Activated CD8-positive, alpha-beta T cell treated with anti-CD3 and anti-CD28 coated beads, Interleukin-2, amount 10 ng/mL, durations not matched to agents 7 days and 5 days (primary cell): ENCODE measurements around the gene HECTD1. TPM values are rescaled to one million over a fixed set of nuclear protein-coding genes. Genes with fewer than 3 reads are reported as not detected.
"Not testable (repeated sequence)": the region's sequence is repeated elsewhere in the genome, so short reads cannot be mapped to it uniquely, and the experiment has no call there.

Source experiments
- ATAC-seq: fragments of 150-1000 bp; cut with Tn5 transposase; one replicate; pipeline ENCODE4 v1.10.0; 2021; ENCODE audit warnings: moderate library complexity
- CTCF ChIA-PET: fragments of 350-600 bp; sonication (Branson Sonifier 250); formaldehyde crosslinking; loops from one replicate; lab custom pipeline; 2021; ENCODE audit warnings: antibody characterized with exemption; lab: Charles Lee
- POLR2A ChIA-PET: fragments of 350-600 bp; sonication (Branson Sonifier 250); formaldehyde crosslinking; loops from one replicate; lab custom pipeline; 2021; ENCODE audit warnings: antibody characterized with exemption; lab: Charles Lee
- DNase-seq: peaks from one replicate; pipeline ENCODE4 v3.0.0-alpha.2; 2020
- H3K27ac Mint-ChIP-seq: one replicate; pipeline ENCODE4 v1.8.0; 2021; ENCODE audit warnings: mild to moderate bottlenecking, mixed read lengths
- H3K27me3 Mint-ChIP-seq: one replicate; pipeline ENCODE4 v1.8.0; 2021; ENCODE audit warnings: low read depth, mixed read lengths
- H3K36me3 Mint-ChIP-seq: one replicate; pipeline ENCODE4 v1.8.0; 2021; ENCODE audit warnings: low read depth, mixed read lengths
- H3K4me1 Mint-ChIP-seq: one replicate; pipeline ENCODE4 v1.8.0; 2021; ENCODE audit warnings: low read depth, mixed read lengths
- H3K4me3 Mint-ChIP-seq: one replicate; pipeline ENCODE4 v1.8.0; 2021; ENCODE audit warnings: mild to moderate bottlenecking, mixed read lengths
- H3K9me3 Mint-ChIP-seq: one replicate; pipeline ENCODE4 v1.8.0; 2022; ENCODE audit warnings: mixed read lengths; ENCODE audit not compliant: insufficient read depth
- total RNA-seq, 2 experiments: library from RNA; stranded (reverse); gene quantifications; one replicate each; pipeline ENCODE4 v1.2.3, GENCODE V29; 2021

Gene HECTD1
- total RNA-seq, 2 experiments from 2014 or later: 90.6 to 105 TPM

- Mint-ChIP-seq H3K36me3 (no peaks in the 10 kb centered on the region), H3K9me3 (no peaks in the 10 kb centered on the region), H3K4me1 (no peaks in the 10 kb centered on the region), H3K27ac (no peak overlapping the region), H3K4me3 (no peak overlapping the region), H3K27me3 (no peaks in the 10 kb centered on the region)
- ChIA-PET POLR2A (no interaction called here), CTCF (interaction anchor here (2.5 kb wide), 1 partner anchor 105 kb away, joined by 24 read pairs; no protein-coding TSS in a partner anchor)
- DNase-seq (no peak), ATAC-seq (no peak)
Measured at GRCh38 chr14:31084385-31084784, 123.2 kb downstream of the HECTD1 start.

DNA sequence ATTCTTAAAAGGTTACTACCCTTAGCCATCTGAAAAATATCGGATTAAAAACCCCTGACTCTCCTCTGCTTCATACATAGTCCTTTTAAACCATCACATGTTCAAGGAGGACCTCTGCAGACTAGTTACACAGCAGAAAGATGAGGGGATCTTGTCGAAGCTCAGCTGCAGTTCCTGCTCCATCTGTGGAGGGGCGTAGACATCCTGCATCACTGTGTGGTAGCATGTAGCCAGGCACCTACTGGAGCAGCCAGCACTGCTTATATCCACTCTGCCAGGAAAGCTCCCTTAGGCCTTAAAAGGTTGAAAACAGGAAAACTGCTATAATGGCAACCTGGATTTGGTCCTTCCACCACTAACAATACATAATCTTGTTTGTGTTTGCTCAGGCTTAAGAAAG, 123.8 kb downstream of the HECTD1 start:
- H3K9me3 Mint-ChIP-seq: no peaks in the 10 kb centered on the region
- no peak overlapping the region for H3K4me3 Mint-ChIP-seq
- H3K36me3 Mint-ChIP-seq: no peaks in the 10 kb centered on the region
- no peaks in the 10 kb centered on the region for H3K27me3 Mint-ChIP-seq
- POLR2A ChIA-PET: no interaction called here
- ATAC-seq: no peak
- DNase-seq: no peak
- H3K27ac Mint-ChIP-seq: no peak overlapping the region
- H3K4me1 Mint-ChIP-seq: no peaks in the 10 kb centered on the region
- CTCF ChIA-PET: interaction anchor here (0.6 to 2.5 kb wide), 2 partner anchors 104 to 309 kb away, joined by 4 to 24 read pairs; no protein-coding TSS in a partner anchor

GRCh38 chr14:31080484-31080883, 127.1 kb downstream of the HECTD1 start:
- H3K27ac Mint-ChIP-seq: no peak overlapping the region
- peaks cover 2% of the 10 kb centered on the region for H3K36me3 Mint-ChIP-seq
- H3K27me3 Mint-ChIP-seq: no peaks in the 10 kb centered on the region
- DNase-seq (no peak), ATAC-seq (no peak)
- no peaks in the 10 kb centered on the region for H3K9me3 Mint-ChIP-seq
- no peaks in the 10 kb centered on the region for H3K4me1 Mint-ChIP-seq
- ChIA-PET CTCF (interaction anchor here (1.2 kb wide), 1 partner anchor 52 kb away, joined by 3 read pairs; no protein-coding TSS in a partner anchor), POLR2A (no interaction called here)
- no peak overlapping the region for H3K4me3 Mint-ChIP-seq

DNA sequence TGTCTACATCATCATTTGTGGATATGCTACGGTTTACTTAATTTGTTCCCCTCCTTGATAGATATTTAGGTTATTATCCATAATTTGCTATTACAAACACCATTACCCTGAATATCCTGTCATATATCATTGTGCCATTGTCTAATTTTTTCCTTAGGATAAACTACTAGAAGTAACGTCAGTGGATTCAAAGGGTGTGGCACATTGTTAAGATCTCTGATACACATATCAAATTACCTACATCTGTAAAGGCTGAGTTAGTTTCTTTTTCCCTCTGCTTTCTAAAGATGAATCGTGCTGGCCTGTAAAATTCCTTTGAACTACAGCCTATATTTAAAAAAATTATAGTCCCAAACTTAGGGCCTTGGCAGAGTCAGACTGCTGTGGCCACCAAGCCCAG, 127.5 kb downstream of the HECTD1 start:
- peaks cover 2% of the 10 kb centered on the region for H3K36me3 Mint-ChIP-seq

DNA sequence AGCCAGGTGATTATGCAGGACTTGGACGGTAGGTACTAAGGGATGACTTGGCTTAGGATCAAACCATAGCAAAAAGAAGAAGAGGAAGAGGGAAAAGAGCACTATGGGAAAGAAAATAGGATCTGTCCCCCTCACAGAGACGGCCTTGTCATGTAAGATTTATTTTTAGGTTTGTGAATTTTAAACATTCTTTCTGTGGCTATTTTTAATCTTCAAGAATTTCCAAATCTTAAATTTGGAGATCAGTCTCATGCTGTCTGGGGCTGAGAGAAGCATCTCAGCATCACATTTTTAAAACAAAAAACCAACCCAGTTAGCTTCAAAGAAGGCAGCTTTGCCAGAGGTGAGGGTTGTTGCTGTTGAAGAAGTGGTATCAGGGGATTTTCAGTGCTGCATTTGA, 128.8 kb downstream of the HECTD1 start:
- ChIA-PET POLR2A (no interaction called here), CTCF (no interaction called here)
- no peak overlapping the region for H3K4me3 Mint-ChIP-seq
- H3K36me3 Mint-ChIP-seq: peaks cover 2% of the 10 kb centered on the region
- DNase-seq (no peak), ATAC-seq (no peak)
- H3K27me3 Mint-ChIP-seq: no peaks in the 10 kb centered on the region
- H3K9me3 Mint-ChIP-seq: no peaks in the 10 kb centered on the region
- no peak overlapping the region for H3K27ac Mint-ChIP-seq
- no peaks in the 10 kb centered on the region for H3K4me1 Mint-ChIP-seq

More for the DNA sequence above, 127.5 kb downstream of the HECTD1 start:
- Mint-ChIP-seq H3K4me3 (no peak overlapping the region), H3K27ac (no peak overlapping the region), H3K4me1 (no peaks in the 10 kb centered on the region), H3K9me3 (no peaks in the 10 kb centered on the region), H3K27me3 (no peaks in the 10 kb centered on the region)
- ATAC-seq: no peak
- ChIA-PET CTCF (interaction anchor here (1.2 kb wide), 1 partner anchor 52 kb away, joined by 3 read pairs; no protein-coding TSS in a partner anchor), POLR2A (no interaction called here)
- DNase-seq: no peak

- H3K4me1 Mint-ChIP-seq: no peaks in the 10 kb centered on the region
- H3K27me3 Mint-ChIP-seq: no peaks in the 10 kb centered on the region
- ATAC-seq: no peak
- ChIA-PET POLR2A (no interaction called here), CTCF (no interaction called here)
- no peak overlapping the region for H3K27ac Mint-ChIP-seq
- no peak overlapping the region for H3K4me3 Mint-ChIP-seq
- no peaks in the 10 kb centered on the region for H3K9me3 Mint-ChIP-seq
- no peak for DNase-seq
- H3K36me3 Mint-ChIP-seq: peaks cover 4% of the 10 kb centered on the region
Measured at GRCh38 chr14:31075144-31075543, 132.4 kb downstream of the HECTD1 start.

- no peak for DNase-seq
- Mint-ChIP-seq H3K9me3 (no peaks in the 10 kb centered on the region), H3K27ac (no peak overlapping the region), H3K4me3 (no peak overlapping the region), H3K27me3 (no peaks in the 10 kb centered on the region), H3K4me1 (peaks cover 4% of the 10 kb centered on the region), H3K36me3 (peaks cover 2% of the 10 kb centered on the region)
- ATAC-seq: no peak
- ChIA-PET POLR2A (no interaction called here), CTCF (no interaction called here)
Measured at GRCh38 chr14:31071151-31071550, 136.4 kb downstream of the HECTD1 start.

DNA sequence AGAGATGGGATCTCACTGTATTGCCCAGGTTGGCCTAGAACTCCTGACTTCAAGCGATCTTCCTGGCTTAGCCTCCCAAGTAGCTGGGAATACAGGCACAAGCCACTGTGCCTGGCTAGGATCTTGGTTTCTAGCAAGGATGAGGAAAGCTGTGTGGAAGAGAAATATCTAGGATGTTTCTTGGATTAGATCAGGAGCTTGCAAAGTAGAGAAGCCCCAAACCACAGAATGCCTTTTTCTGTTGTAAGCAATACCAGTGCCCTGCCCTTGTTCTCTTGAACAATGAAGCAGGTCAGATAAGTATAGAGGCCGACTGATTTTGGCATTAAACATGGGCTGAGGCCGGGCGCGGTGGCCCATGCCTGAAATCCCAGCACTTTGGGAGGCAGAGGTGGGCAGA, 137.2 kb downstream of the HECTD1 start:
- Mint-ChIP-seq H3K36me3 (peaks cover 2% of the 10 kb centered on the region), H3K27me3 (no peaks in the 10 kb centered on the region), H3K9me3 (no peaks in the 10 kb centered on the region), H3K27ac (no peak overlapping the region), H3K4me3 (no peak overlapping the region), H3K4me1 (peaks cover 4% of the 10 kb centered on the region)
- ATAC-seq: no peak
- ChIA-PET POLR2A (no interaction called here), CTCF (no interaction called here)
- DNase-seq: no peak

DNA sequence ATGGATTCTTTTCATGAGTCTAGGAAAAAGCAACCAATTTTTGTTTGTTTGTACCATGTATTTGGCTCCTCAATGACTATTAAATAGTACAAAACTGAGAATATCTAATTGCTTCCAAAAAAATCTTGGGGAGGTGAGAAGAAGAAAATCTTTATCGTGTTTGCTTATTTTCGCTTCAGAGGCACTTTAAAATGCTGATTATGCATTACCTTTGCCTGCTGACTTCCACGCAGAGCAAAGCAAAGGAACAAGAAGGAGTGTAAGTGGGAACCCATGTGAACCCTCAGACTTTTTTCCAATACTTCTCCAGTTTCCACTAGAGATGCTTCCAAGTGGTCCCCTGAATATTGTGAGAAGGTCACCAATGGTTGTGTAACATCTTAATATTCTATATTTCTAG, 138.2 kb downstream of the HECTD1 start:
- Mint-ChIP-seq H3K27me3 (no peaks in the 10 kb centered on the region), H3K4me3 (no peak overlapping the region), H3K36me3 (peaks cover 2% of the 10 kb centered on the region), H3K27ac (no peak overlapping the region), H3K4me1 (peaks cover 4% of the 10 kb centered on the region), H3K9me3 (no peaks in the 10 kb centered on the region)
- DNase-seq (no peak), ATAC-seq (no peak)
- ChIA-PET POLR2A (no interaction called here), CTCF (no interaction called here)

DNA sequence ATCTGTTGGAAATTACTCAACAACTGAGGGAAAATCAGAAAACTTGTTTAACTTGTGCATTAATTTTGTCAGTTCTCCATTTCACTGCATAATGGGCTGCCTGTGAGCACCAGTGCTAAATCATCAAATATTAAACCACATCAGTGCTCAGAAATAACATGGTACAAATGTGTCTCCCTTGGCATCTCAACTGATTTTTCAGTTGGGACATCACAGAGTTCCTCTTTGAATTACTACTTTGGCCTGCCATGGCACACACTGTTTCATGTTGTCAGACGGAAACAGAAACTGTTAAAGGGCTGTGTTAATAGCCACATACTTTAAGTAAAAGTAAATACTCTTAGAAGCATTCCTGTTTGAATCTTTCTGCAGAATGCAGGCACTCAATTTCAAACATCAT, 139.4 kb downstream of the HECTD1 start:
- H3K27ac Mint-ChIP-seq: no peak overlapping the region
- H3K4me1 Mint-ChIP-seq: peaks cover 4% of the 10 kb centered on the region
- POLR2A ChIA-PET: no interaction called here
- H3K36me3 Mint-ChIP-seq: peaks cover 2% of the 10 kb centered on the region
- no peaks in the 10 kb centered on the region for H3K27me3 Mint-ChIP-seq
- ATAC-seq (no peak), DNase-seq (no peak)
- H3K4me3 Mint-ChIP-seq: no peak overlapping the region
- H3K9me3 Mint-ChIP-seq: no peaks in the 10 kb centered on the region
- CTCF ChIA-PET: no interaction called here

DNA sequence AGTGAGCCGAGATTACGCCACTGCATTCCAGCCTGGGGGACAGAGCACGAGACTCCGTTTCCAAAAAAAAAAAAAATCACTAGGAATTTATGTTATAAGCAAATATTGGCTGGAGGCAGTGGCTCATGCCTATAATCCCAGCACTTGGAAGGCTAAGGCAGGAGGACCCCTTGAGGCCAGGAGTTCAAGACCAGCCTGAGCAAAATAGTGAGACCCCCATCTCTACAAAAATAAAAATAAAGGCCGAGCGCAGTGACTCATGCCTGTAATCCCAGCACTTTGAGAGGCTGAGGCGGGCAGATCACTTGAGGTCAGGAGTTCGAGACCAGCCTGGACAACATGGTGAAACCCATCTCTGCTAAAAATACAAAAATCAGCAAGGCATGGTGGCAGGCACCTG, 144.7 kb downstream of the HECTD1 start:
- H3K4me1 Mint-ChIP-seq, ATAC-seq, H3K4me3 Mint-ChIP-seq, H3K36me3 Mint-ChIP-seq, DNase-seq, H3K9me3 Mint-ChIP-seq, POLR2A ChIA-PET, H3K27ac Mint-ChIP-seq, CTCF ChIA-PET, H3K27me3 Mint-ChIP-seq: not testable (repeated sequence)

DNA sequence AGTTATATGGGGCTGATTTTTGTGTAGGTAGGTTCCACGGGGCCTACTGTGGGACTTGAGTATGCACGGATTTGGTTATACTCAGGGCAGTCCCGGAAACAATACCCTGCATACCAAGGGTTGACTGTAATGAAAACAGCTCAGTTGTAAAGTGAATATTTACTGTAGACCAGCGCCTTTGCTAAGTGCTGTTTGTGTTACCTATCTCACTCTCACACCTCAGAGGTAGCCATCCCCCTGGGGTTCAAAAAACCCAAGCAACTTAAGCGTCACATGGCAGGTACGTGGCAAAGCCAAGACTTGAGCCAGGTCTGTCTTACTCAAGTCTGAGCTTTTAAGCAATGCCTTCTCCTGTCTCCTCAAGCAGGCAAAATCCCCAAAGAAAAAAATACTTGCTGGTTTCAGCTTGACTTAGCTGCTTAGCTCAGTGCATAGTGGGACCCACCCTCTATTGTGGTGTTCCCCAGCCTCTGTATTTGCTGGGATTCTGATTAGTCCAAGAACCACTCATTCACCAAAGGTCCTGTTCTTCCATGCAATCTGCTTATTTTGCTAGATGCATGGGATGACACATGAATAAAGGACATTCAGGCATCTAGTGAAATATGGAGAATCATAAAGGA, 147.2 kb downstream of the HECTD1 start:
- Mint-ChIP-seq H3K27me3 (no peaks in the 10 kb centered on the region), H3K27ac (no peak overlapping the region), H3K4me3 (no peak overlapping the region), H3K9me3 (no peaks in the 10 kb centered on the region), H3K4me1 (no peaks in the 10 kb centered on the region), H3K36me3 (no peaks in the 10 kb centered on the region)
- ATAC-seq (no peak), DNase-seq (no peak)
- CTCF ChIA-PET: interaction anchor here (1.7 kb wide), 1 partner anchor 22 kb away, joined by 4 read pairs; no protein-coding TSS in a partner anchor
- POLR2A ChIA-PET: no interaction called here
